GM19023 (cell line): ENCODE measurements around the gene GPR152.
"Not testable (repeated sequence)": the region's sequence is repeated elsewhere in the genome, so short reads cannot be mapped to it uniquely, and the experiment has no call there.

Experiments used
- ATAC-seq: cut with Tn5 transposase; IDR thresholded peaks from one replicate; pipeline ENCODE4 v1.9.1; 2021; ENCODE audit warnings: mild to moderate bottlenecking, moderate library complexity; ENCODE audit not compliant: unreplicated experiment

GPR152 gene

GRCh38 chr11:67489885-67490726 is 37.6 kb upstream of the GPR152 start:
- no peak for ATAC-seq

- no peak for ATAC-seq
Observed at GRCh38 chr11:67489203-67489884, 36.8 kb upstream of the GPR152 start.

GRCh38 chr11:67486481-67487195 is 34.1 kb upstream of the GPR152 start:
- no peak for ATAC-seq

GRCh38 chr11:67485873-67486361 is 33.4 kb upstream of the GPR152 start:
- ATAC-seq, result not testable (repeated sequence)

- no peak for ATAC-seq
Observed at GRCh38 chr11:67484847-67485311, 32.4 kb upstream of the GPR152 start.

- ATAC-seq, result no peak
Observed at GRCh38 chr11:67483831-67484665, 31.5 kb upstream of the GPR152 start.

GRCh38 chr11:67482827-67483798 is 30.6 kb upstream of the GPR152 start, which contains the start of gene AIP:
TSS of gene AIP (plus strand) at chr11:67483026. CDS start at chr11:67483159, 133 bp downstream.
- ATAC-seq, result peak; percentile 70

GRCh38 chr11:67482275-67482826 is 29.8 kb upstream of the GPR152 start:
- no peak for ATAC-seq

- not testable (repeated sequence) for ATAC-seq
Observed at GRCh38 chr11:67477344-67478050, 25.0 kb upstream of the GPR152 start.

GRCh38 chr11:67476692-67477091 is 24.2 kb upstream of the GPR152 start:
- ATAC-seq, result not testable (repeated sequence)

GRCh38 chr11:67472882-67473281 is 20.4 kb upstream of the GPR152 start:
- ATAC-seq, result no peak

- no peak for ATAC-seq
Observed at GRCh38 chr11:67470337-67471002, 17.9 kb upstream of the GPR152 start.

- no peak for ATAC-seq
Observed at GRCh38 chr11:67469508-67469811, 16.9 kb upstream of the GPR152 start.

- peak; percentile 72 for ATAC-seq
Observed at GRCh38 chr11:67468759-67469507, 16.4 kb upstream of the GPR152 start, which contains the start of gene TMEM134. TSS of gene TMEM134 (minus strand) at chr11:67469251. CDS start at chr11:67469192, 59 bp downstream.

GRCh38 chr11:67468456-67468758 is 15.9 kb upstream of the GPR152 start:
- ATAC-seq, result no peak

GRCh38 chr11:67468056-67468455 is 15.5 kb upstream of the GPR152 start:
- ATAC-seq, result no peak
